Skin epidermis (tissue), 12 donors: ENCODE results near the gene YWHAQ.
"Not testable (repeated sequence)": the region's sequence is repeated elsewhere in the genome, so short reads cannot be mapped to it uniquely, and the experiment has no call there.

Experiments
- H3K27ac ChIP-seq, 21 experiments: fragments of 200-600 bp; sonication (generic) in 11 of 21; one replicate each; pipeline ENCODE4 v1.5.0; 2020; ENCODE audit warnings: mild to moderate bottlenecking in 3 of 21, inconsistent platforms in 2 of 21, moderate library complexity in 2 of 21
- H3K4me3 ChIP-seq, 7 experiments: fragments of 200-600 bp; sonication (generic) in 2 of 7; one replicate each; pipeline ENCODE4 v1.5.0; 2020; ENCODE audit warnings: inconsistent platforms in 2 of 7, mild to moderate bottlenecking in 2 of 7, moderate library complexity in 1 of 7

YWHAQ gene

DNA sequence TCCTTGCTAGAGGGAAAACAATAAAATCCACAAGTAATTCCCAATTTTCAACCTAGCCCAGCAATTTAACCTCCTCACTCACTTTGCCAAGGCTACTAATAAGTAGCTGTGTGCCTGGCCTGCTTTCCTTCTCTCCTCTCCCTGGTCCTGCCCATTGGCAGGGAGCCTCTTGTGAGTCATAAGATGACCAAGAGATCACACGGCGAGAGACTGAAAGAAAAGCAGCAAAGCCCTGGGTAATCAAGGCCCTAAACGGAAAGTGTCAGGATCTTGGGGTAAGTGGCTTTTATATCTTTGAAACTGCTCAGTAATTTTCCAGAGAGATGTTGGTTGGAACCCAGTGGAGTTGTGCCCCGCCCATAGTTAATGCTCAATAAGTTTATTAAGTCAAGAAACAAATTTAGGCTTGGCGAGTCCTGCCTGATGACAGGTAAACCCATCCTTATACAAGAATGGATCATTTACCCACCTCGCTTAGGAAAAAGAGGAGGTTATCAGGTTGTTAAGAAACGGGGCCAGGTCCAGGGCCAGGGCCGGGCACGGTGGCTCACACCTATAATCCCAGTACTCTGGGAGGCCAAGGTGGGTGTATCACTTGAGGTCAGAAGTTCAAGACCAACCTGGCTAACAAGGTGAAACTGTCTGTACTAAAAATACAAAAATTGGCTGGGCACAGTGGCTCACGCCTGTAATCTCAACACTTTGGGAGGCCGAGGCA is 65.2 kb downstream of the YWHAQ start:
- H3K27ac ChIP-seq: peak overlapping the region in 17 of 21 experiments; percentile 3 to 87 (median 69)
- no peak overlapping the region for H3K4me3 ChIP-seq

DNA sequence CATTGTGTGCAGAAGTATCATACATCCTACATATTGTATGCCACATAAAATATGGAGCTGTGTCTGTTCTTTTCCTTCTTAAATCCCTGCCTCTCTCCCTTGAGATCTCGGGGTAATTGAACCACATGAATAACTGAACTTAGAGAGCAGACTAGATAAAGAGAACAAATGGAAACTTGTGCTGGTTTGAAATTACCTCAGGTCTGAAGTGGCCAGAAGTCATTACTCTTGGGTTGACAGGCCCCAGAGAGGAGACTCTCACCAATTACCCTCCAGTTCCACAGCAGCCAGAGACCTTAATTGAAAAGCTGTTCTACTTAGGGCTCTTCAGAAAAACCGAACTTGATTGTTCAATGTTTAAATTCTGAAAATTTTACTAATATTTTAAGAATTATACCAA is 70.2 kb downstream of the YWHAQ start:
- H3K27ac ChIP-seq: no peak overlapping the region
- H3K4me3 ChIP-seq: no peak overlapping the region

DNA sequence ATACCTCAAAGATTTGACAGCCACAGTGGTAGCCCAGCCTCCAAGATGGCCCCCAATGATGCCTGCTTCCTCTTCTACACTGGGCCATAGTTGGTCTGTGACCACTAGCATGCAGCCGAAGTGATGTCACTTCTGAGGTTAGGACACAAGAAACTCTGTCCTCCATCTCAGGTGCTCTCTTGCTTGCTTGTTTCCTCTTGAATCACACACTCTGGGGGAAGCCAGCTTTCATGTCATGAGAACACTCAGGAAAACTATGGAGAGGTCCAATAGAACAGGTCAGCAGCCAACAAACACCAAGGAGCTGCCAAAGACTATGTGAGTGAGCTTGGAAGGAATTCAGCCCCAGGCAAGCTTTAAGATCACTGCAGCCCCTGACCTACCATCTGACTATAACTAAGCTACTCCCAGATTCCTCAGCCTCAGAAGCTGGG is 71.8 kb downstream of the YWHAQ start:
- Histone ChIP-seq H3K4me3 (no peak overlapping the region), H3K27ac (peak overlapping the region in 3 of 21 experiments; percentile 20 to 69 (median 43))

DNA sequence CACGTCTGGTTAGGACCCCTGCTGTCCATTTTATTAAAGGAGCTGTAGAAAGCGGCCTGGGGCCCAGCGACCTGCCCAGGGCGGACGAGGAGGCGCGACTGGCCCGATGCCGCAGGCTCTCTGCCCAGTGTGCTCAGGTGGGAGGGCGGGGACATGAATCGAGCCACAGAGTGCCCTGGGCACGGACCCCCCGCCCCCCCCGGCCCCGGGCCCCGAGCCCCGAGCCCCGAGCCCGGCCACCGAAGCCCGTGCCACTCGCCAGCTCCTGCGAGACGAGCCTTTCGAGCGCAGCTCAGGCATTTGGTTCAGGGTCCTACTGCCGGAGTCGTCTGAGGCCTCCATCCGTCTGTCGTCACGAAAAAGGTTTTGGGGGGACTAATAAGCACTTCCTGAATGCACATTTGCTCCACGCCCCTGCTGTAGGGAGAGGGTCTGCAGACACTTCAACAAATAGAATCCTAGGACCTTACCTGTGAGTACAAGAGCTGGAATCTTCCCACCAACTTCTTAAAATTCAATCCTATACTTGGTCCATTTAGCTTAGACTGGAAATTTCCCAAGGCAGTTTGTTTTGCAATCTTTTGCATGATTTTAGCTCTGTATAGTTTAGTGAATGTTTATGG is 74.6 kb downstream of the YWHAQ start:
- H3K27ac ChIP-seq: peak overlapping the region; percentile 85 to 100 (median 100)

DNA sequence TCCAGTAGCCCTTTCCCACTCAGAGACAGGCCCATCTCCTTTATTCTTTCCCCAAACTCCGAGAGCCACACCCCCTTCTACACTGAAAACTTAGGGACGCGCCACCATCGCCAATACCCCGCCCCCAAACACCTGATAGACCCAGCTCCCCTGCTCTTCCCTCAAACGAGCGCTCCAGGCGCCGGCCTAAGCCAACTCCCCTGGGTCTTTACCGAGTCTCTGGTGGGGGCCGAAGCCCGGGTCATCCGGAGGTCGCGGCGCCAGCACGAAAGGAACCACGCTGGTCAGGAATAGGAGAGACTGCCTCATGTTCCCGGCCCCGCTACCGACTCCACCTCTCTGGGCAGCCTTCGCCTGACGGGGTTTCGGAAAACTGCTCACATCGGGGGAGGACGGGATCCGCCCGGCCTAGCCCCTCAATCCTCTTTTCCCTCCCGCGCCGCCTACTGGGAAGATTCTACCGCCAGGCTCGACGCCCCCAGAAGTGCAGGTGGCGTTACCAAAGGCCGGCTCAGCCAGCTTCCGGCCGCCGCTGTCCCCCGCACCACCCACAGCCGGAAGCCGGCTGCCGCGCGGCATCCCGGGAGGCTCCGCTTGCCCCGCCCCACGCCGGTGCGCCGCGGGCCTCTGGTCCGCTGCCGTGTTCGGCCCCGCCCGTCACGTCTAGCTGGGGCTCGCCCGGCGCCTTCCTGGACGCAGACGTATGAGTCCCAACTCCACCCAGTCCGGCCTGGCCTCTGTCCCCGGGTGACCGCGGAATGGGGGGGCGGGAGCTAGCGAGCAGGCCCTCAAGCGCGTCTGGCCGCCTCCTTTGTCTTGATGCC is 75.3 kb downstream of the YWHAQ start, which contains the start of gene ADAM17:
Gene ADAM17 (minus strand): TSS at position 534 of the 824 bp plus-strand sequence. CDS start 225 bp downstream, at position 309.
- Histone ChIP-seq H3K4me3 (peak within 1 kb of the TSS; percentile 53 to 94 (median 74)), H3K27ac (peak within 1 kb of the TSS; percentile 85 to 100 (median 100))

More for the DNA sequence above, 74.6 kb downstream of the YWHAQ start:
- peak overlapping the region; percentile 53 to 94 (median 74) for H3K4me3 ChIP-seq

DNA sequence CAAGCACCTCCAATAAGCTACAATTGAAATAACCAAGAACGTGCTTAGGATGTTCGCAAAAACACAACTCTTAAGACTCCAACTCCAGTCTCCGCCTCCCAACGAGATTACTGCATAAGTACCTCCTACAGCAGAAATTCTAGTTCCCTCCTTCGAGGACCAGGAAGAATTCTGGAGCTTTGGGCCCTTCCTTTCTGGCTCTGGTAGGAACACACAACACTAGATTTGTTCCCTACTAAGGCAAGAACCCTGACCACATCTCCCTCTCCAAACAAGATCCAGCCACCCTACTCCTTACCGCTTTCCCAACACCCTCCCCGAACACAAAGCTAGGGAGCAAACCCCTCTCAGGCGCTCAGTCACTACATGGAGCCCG is 75.9 kb downstream of the YWHAQ start:
- peak overlapping the region; percentile 53 to 94 (median 74) for H3K4me3 ChIP-seq
- H3K27ac ChIP-seq: peak overlapping the region; percentile 71 to 100 (median 100)

DNA sequence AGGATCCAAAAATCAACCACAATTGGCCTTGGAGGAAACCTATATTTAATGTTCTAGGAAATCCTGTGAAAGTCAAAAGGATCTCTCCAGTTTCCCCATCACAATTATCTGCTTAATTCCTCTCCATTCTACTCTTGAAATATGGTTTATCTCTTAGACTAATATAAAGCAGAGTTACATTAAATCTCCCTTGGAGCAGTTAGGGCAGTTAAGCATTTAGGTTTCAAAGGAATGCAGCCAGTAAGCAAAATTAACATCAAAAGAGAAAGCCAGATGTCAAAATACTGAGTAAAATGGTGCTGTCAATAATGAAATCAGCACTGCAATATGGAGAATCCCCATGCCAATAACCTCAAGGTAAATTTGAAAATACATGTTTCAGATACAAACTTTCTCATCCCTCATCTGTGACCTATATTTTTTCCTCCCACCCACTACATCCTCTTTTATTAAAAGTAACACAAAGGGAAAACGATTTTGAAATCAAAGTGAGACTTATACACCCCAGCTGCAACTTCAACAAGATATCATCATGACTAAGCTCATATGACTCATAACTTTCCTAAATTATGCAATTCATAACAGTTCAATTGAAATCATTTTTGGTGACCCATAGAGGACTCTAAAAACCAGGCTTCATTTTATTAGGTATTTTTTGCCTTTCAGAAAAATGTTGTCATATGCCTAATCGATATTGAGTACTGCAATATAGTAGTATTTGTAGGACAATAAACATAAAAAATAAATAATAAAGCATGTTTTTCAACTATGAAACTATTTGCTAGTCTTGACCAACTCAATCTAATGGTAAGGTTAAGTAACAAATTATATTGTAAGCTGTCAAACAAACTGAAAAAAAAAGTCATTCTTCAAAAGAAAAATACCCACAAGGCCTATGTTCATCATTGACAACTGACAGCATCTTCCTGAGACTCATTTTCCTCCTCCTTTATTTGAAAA is 78.3 kb downstream of the YWHAQ start:
- H3K27ac ChIP-seq: peak overlapping the region in 16 of 21 experiments; percentile 1 to 100 (median 46)
- H3K4me3 ChIP-seq: no peak overlapping the region

DNA sequence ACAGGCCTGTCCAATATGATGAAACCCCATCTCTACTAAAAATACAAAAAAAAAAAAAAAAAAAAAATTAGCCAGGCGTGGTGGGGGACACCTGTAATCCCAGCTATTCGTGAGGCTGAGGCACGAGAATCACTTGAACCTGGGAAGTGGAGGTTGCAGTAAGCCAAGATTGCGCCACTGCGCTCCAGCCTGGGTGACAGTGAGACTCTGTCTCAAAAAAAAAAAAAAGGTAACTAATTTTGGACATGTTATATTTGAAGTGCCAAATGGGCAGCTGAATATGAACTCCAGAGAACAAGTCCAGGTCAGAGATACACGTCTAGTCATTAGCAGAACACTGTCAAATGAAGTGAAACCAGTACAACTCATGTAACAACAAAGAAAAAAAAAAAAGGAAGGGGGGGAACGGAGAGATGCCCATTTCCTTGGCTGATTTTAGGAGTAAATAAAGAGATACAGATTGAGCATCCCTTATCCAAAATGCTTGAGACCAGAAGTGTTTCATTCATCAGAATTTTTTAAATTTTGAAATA is 79.9 kb downstream of the YWHAQ start:
- not testable (repeated sequence) for H3K4me3 ChIP-seq
- H3K27ac ChIP-seq: peak overlapping the region in 4 of 21 experiments; percentile 29 to 61 (median 36)

DNA sequence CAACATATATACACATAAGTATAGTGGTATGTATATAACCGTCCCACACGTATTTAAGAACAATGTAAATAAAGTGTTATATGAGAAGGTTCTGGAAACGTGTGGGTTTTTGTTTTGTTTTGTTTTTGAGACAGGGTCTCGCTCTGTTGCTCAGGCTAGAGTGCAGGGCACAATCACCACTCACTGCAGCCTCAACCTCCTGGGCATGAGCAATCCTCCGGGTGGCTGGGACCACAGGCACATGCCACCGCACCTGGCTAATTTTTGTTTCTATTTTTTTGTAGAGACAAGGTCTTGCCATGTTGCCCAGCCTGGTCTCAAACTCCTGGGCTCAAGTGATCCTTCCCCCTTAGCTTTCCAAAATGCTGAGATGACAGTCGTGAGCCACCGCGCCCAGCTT is 81.4 kb downstream of the YWHAQ start:
- H3K27ac ChIP-seq: peak overlapping the region in 5 of 21 experiments; percentile 3 to 35 (median 13)

DNA sequence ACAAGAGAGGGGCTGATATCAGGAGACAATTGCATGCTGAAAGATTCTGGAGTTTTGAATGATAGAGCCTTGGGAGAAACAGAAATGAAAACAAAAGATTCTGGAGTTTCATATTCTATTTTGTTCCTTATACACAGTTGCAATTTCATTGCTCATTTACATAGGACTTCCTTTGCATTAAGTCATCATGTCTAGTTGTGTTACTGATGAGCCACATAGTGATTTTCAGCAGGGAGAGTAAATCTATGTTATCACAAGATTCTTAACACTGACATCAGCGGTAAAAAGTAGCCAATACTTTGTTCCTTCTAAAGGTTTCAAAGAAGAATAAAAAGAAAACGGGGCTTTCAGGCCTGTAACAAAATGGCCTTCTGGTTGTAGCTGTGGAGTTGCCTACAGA is 82.3 kb downstream of the YWHAQ start:
- Histone ChIP-seq H3K27ac (peak overlapping the region in 9 of 21 experiments; percentile 10 to 60 (median 41)), H3K4me3 (no peak overlapping the region)

More for the DNA sequence above, 81.4 kb downstream of the YWHAQ start:
- no peak overlapping the region for H3K4me3 ChIP-seq

DNA sequence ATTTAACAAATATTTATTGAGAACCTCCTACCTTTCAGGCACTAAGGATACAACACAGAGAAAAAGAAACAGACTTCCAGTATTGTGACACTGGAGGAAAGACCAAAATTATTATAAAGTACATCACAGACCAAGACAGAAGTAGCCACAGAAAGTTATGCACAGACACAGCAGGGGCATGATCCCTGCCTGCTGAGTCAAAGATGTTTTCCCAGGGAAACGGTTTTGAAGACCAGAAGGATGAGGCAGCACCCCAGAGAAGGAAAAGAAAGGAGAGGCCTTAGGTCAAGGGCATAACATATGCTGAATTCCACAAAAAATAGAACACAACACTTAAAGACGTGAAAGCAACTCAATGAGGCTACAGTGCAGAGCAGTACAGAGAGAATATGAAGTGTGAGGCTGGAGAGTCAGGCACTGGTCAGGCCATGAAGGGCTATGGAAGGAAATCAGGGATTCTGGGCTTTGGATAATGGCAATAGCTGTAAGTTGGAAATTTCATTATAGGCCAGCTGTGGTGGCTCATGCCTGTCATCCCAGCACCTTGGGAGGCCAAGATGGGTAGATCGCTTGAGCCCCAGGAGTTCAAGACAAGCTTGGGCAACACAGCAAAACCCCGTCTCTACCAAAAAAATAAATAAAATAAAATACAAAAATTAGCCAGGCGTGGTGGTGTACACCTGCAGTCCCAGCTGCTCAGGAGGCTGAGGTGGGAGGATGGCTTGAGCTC is 83.4 kb downstream of the YWHAQ start:
- H3K27ac ChIP-seq: peak overlapping the region in 10 of 21 experiments; percentile 16 to 60 (median 40)
- H3K4me3 ChIP-seq: no peak overlapping the region

DNA sequence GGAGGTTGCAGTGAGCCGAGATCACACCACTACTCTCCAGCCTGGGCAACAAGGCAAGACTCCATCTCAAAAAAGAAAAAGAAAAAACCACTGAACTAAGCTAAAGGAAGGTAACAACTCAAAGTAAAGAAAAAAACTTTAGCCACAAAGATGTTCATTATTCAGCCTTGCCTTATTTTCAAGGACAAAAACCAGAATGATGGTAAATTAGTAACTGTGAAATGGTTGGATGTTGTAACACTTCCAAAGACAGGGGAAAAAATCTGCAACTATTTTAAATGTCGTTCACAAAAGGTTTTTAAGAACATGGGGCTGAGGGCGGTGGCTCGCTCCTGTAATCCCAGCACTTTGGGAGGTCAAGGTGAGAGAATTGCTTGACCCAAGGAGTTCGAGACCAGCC is 85.3 kb downstream of the YWHAQ start:
- H3K27ac ChIP-seq: peak overlapping the region in 7 of 21 experiments; percentile 8 to 56 (median 40)
- no peak overlapping the region for H3K4me3 ChIP-seq

DNA sequence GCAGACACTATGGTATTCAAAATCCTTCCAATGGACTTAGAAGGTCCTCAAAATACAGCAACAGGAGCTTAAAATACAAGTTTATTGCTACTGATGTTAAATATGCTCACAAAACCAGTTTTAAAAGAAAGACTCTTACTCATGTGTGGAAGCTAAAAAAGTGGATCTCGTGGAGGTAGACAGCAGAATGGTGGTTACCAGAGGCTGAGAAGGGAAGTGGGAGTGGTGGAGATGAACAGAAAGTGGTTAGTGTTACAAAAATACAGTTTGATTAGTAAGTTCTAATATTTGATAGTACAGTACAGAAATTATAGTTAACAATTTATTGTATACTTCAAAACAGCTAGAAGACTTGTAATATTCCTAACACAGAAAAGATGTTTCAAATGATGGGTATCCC is 87.2 kb downstream of the YWHAQ start:
- Histone ChIP-seq H3K4me3 (no peak overlapping the region), H3K27ac (peak overlapping the region in 2 of 21 experiments; percentile 1 to 11)

DNA sequence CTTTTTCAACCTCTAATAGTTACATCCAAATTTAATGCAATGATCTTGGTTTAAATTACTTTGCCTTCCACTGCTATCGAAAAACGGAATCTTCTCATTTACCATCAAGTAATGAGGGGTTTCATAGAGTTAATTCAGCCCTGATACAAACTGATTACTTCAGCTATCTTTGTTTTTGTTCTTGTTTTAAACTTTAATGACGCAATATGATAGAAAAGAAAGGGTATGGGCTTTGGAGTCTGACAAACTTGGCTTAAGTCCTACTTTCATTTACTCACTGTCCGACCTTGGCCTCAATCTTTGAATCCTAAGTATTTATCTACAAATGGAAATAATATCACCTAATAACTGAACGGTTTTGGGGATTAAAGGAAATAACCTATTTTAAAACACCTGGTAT is 91.3 kb downstream of the YWHAQ start:
- H3K27ac ChIP-seq: peak overlapping the region in 4 of 21 experiments; percentile 10 to 78 (median 68)
- no peak overlapping the region for H3K4me3 ChIP-seq

DNA sequence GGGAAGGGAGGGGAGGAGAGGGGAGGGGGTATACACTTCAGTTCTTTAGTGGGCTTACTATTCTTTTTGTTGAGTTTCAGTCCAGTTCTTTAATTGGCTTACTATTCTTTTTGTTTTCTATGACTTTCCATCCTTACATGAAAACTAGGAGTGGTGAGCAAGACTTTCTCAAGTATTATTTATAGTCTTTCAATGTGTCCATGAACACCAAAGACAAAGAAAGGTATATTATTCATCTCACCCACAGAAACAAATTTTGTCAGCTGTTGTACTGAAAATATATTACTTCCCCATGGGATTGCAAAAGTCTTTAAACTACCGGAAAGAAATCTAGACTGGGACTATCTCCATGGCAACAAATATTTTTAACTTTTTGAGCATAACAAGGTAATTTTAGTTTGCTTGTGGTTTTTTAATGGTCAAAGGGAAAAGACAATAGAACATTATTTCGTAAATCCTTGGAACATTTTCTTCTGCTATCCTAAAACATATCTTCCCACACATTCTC is 92.7 kb downstream of the YWHAQ start:
- H3K4me3 ChIP-seq: no peak overlapping the region
- peak overlapping the region in 4 of 21 experiments; percentile 20 to 78 (median 68) for H3K27ac ChIP-seq

DNA sequence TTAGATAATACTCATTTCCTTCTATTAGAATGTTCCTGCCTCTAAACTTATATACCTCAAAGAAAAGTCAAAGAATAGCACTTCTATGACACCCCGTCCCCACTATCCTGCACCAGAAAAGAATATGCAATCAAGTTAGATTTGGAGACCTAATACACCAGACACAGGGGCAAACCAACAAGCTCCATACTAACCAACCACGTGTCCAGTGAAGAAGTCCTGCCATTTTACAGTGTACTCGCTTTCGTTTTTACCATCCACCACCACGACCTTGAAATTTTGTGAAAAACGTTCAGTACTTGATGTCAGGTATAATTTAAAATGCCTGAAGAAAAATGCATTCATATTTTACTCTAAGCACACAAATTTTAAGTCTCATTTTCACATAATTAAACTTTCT is 94.3 kb downstream of the YWHAQ start:
- no peak overlapping the region for H3K4me3 ChIP-seq
- no peak overlapping the region for H3K27ac ChIP-seq

DNA sequence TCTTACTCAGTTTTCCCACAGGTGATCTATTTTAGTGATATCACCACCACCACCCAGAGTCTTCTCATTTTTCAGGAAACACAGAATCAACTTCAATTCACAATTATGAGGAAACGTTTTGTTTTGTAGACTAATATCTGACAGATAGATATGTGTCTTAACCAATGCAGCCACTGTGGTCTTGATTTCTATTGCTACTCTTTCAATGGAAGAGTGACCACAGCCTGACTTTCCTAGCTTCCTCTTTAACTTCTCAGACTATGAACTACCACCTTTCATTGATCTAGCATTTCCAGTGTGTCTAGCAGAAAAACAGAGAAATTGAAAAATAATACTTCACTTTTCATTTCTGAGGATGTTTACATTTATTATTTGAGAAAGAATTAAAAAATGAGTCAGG is 95.6 kb downstream of the YWHAQ start:
- Histone ChIP-seq H3K4me3 (no peak overlapping the region), H3K27ac (no peak overlapping the region)
